Activated CD4-positive, alpha-beta T cell treated with anti-CD3 and anti-CD28 coated beads, Interleukin-2, Interleukin-6, amounts not matched to agents 100 ng/mL and 50 ng/mL, durations not matched to agents 16 hours and 8 hours (primary cell): ENCODE measurements around the gene MORN5.
"Not testable (repeated sequence)": the region's sequence is repeated elsewhere in the genome, so short reads cannot be mapped to it uniquely, and the experiment has no call there.

Source experiments
- DNase-seq: peaks from one replicate; pipeline ENCODE4 v3.0.0-alpha.2; 2020

The MORN5 gene

GRCh38 chr9:122159026-122159924, at the start of gene MORN5, which contains the start of gene NDUFA8:
MORN5 (plus strand) TSS chr9:122159908; CDS start chr9:122159973, 65 bp downstream.
NDUFA8 (minus strand) TSS chr9:122159779; CDS start chr9:122159677, 102 bp downstream.
- peak; percentile 96 for DNase-seq

- no peak for DNase-seq
Measured at GRCh38 chr9:122110100-122110833, 49.4 kb upstream of the MORN5 start.

GRCh38 chr9:122111413-122112085, 48.2 kb upstream of the MORN5 start:
- no peak for DNase-seq

DNA sequence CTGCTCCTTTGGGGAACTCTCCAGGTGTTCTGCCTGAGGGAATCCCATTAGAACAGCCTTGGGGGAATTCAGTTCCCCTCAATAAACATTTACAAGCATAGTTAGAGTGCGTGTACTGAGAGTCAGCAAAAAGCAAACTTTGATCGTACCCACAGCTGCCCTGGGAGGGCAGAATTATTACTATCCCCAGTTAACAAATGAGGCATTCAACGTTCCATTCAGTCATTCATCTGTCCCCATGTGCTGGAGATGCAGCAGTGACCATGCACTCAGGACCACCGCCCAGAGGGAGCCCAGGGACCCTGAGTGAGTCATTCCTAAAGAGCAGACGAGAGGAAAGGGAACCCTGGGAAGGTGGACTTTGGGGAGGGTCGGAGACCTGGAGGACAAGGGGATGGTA, 47.5 kb upstream of the MORN5 start:
- no peak for DNase-seq

DNA sequence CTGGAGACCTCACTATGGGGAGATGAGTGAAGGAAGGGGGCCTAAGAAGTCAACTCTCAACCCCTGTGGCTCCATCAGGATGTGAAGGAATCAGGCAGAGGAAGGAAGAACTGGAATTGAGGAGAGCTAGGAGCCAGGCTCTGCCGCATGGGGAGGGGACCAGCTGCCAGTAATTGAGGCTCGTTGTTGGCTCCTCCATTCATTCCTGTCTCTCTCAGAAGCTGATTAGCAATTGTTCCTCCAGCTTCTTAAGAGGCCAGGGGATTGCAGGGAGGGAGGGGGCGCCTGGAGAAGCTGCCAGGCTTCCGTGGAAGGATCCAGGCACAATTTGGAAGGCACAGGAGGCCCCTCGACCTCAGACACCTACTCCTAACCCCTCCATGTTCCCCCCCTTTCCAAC, 46.1 kb upstream of the MORN5 start:
- no peak for DNase-seq

- DNase-seq: no peak
Measured at GRCh38 chr9:122115176-122116035, 44.3 kb upstream of the MORN5 start.

GRCh38 chr9:122116040-122116439, 43.7 kb upstream of the MORN5 start:
- no peak for DNase-seq

DNA sequence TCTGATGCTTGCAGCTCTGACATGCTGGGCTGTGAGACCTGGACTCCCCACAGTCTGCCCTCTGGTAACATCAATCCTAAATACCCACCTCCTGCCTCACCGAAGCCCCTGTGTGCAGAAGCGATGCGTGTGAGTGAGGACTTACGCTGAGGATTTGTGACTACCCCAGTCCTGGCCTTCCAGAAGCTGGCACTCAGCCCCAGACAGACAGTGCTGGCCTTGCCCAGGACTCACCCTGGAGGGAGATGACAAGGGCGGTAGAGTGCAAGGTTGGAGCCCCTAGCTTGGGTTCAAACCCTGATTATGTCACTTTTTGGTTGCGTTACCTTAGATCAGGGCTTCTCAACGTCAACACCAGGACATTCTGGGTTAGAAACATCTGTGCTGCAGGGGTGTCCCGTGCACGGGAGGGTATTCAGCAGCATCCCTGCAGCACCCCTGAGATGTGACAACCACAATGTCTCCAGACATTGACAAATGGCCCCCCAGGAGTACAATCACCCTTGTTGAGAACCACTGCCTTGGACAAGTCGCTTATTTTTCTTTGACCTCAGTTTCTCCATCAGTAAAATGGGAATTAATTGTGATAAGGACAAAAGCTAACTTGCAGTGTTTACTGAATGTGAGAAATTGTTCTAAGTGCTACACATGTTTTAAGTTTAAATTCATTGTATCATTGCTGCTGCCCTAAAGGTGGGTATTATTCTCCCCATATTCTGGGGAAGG, 43.1 kb upstream of the MORN5 start:
- DNase-seq: no peak

DNA sequence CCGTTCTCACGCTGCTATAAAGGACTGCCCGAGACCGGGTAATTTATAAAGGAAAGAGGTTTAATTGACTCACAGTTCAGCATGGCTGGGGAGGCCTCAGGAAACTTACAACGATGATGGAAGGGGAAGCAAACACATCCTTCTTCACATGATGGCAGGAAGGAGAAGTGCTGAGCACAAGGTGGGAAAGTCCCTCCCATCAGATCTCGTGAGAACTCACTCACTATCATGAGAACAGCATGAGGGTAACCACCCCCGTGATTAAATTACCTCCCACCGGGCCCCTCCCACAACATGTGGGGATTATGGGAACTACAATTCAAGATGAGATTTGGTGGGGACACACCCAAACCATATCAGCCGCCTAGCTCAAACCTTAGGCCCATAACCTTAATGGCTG, 42.5 kb upstream of the MORN5 start:
- not testable (repeated sequence) for DNase-seq

- DNase-seq: no peak
Measured at GRCh38 chr9:122118343-122119165, 41.2 kb upstream of the MORN5 start.

- no peak for DNase-seq
Measured at GRCh38 chr9:122119166-122119521, 40.6 kb upstream of the MORN5 start.

DNA sequence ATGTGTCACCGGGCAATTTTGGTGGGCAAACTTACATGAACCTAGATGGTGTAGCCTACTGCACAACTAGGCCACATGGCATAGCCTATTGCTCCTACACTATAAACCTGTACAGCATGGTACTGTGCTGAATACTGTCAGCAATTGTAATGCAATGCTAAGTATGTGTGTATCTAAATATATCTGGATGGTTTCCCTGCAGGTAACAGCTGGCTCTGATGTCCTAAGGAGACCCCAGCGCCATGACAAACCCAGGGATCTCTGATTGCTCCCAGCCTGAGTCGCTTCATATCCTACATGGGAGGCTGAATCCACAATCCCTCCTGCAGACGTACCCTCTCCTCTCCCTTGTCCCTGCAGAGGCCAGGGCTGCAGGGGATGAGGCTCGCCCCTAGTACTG, 40.0 kb upstream of the MORN5 start:
- no peak for DNase-seq

DNA sequence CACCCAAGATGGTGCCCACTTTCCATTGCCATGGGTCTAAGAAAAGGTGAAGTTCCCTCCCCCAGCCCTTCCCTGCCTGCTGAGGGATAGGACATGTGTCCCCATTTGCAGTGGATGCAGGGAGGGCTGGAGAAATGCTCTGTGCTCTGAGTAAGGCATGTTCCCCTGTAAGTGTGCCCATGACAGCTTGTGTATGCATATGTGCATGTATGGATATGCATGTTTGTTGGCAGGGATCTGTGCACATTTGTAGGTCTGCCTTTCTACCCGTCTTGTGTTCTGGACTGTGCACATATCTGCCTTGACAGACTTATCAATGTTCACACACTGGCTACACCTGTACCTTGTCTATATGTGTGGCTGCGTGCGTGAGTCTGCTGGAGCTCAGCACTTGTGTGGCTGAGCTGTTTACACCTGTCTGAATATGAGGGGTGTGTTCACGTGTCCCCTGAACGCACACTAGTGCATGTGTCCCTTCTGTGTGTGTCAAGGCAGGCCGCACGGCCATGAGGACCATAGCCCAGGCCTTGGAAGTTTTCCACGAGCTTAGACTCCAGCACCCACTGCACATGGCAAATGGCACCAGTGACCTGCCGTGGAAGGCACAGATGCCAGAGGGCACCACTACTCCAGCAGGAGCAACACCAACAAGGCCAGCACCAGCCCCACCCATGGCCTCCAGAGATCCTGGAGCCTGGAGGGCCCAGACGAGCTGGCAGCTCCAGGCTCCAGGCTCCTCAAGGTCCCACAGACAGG, 39.2 kb upstream of the MORN5 start:
- no peak for DNase-seq

DNA sequence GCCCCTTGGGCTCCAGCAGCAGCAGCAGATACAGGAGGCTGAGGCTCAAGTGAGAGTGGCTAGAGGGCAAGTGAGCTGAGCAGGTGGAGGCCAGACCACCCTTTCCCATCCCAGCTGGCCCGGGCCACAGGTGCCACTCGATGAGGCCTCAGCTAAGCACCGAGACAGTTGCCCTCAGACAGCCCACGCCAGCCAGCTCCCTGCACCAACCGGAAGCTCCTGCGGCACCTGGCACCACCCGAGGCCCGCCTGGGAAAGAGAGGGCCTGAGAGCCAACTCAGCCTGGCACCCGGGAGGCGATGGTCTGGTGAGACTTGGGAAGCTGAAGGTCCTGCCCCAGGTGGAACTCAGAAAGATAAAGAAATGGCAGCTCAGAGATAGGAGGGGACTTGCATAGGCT, 38.3 kb upstream of the MORN5 start:
- no peak for DNase-seq

DNA sequence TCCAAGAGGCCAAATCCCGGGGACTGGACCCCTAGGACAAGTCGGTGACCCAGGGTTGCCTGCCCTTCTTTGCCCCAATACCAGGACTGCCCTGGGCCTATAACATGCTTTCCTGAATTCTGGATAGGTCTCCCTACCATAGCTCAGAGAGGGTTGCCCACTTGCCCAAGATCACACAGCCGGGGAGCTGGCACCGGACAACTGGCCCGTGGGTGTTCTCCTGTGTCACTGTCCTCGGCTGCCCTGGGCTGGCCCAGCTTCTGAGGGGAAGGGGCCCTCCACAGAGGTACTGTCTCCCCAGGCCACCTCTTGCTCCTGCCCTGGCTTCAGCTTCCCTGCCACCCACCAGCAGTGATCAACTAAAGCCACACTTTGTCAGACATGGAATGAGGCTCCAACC, 37.8 kb upstream of the MORN5 start:
- DNase-seq: no peak

GRCh38 chr9:122122468-122122867, 37.2 kb upstream of the MORN5 start:
- no peak for DNase-seq

DNA sequence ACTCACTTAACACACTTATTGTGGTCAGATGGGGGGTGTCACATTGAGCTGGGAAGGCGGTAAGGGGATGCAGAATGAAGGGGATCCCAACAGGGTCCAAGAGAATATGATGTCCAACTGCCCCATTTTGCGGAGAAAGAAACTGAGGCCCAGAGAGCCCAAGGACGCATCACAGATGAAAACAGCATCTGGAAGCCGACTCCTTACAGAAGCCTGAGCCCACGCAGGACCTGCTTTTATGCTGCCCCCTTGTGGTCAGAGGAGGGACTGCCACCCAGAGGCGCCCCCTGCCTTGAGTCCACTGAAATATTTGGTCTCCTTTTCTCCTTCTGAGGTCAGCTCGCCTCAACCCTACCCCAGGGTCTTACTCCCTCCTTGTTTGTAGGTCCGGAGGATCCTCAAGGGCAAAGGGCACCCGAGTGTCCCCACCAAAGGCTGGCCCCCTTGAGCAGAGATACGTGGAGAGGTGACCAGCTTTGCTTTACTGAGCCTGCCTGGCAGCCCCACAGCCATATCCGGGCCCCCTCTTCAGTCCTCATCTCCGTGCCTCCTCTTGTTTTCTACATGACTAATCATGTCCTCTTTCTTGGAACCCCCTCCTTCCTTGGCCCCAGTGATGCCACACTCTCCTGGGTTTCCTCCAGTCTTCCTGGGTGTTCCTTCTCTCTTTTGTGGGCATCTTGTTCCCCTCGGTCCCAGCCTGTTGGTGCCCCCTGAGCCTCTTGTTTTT, 36.6 kb upstream of the MORN5 start:
- DNase-seq: peak; percentile 80

DNA sequence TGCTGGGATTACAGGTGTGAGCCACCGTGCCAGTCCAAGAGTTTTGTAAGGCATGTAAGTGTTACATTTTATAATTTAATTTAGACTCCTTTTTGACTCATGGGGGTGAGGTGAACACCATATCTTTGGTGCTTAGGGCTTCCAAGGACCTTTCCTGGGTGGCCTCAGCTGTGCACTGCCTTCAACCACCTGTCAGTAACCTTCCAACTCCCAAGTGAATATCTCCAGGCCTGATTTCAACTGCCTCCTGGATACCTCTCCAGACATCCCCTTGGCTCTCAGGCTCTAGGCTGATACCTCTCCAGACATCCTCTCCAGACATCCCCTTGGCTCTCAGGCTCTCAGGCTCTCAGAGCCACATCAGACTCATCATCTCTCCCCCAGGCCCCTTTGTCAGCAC, 35.7 kb upstream of the MORN5 start:
- no peak for DNase-seq

DNA sequence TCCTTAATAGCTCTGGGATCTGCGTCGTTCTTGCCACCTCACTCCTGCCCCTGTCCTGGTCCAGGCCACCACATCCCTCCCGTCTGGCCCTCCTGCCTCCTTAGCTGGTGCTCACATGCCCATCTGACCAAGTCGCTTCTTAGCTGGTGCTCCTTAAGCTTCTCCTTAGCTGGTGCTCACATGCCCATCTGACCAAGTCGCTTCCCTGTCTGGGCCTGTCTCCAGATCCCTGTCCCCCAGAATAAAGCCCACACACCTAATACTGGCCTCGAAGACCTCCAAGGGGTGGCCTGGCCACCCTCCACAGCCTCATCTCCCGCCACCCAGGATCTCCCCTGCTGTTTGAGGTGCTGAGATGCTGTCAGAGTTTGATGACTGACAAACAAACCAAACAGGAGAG, 35.2 kb upstream of the MORN5 start:
- DNase-seq: no peak

- DNase-seq: peak; percentile 83
Measured at GRCh38 chr9:122125158-122125508, 34.6 kb upstream of the MORN5 start.
